ENCODE results near the gene PCNX2.
A peak's percentile ranks its signal among the peaks of the same experiment; 100 is the strongest.

PCNX2 gene

GRCh38 chr1:232952514-232953499 is 342.7 kb downstream of the PCNX2 start:
- ChIA-PET CTCF (interaction anchor here (0.7 to 1.5 kb wide), 5 partner anchors 9 to 16 kb away, joined by 3 to 9 read pairs (median 4); no protein-coding TSS in a partner anchor), POLR2A (interaction anchor here (0.6 kb wide), 1 partner anchor 38 kb away, joined by 3 read pairs; no protein-coding TSS in a partner anchor)
- no peak for DNase-seq (ENCODE audit: low read depth, low spot score)
- peak; percentile 59 for TF ChIP-seq CTCF (IDR thresholded peaks at IDR 0.05; ENCODE audit: insufficient read depth, low read length, missing control alignments)
- H3K4me3 ChIP-seq (ENCODE audit: low read depth, low read length) = no peak overlapping the region

DNA sequence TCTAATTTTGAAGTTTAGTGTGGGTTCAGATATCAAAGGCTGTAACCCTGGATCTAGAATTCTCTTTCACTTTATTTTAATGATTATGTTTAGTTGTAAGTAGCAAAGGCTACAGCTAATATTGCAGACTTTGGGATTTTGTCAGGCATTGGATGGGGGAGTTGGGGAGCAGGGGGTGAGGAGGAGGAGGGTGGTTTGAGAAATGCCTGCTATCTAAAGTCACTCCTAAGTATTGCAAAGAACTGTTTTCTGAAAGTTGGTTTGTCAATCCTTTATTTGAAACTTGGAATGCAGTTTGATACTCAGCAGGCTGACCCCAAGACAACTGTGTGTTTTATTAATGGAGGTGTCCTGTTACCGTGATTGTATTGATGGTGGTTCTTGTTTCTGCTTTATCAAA is 343.9 kb downstream of the PCNX2 start:
- ChIA-PET CTCF (no interaction called here), POLR2A (no interaction called here)
- no peak for TF ChIP-seq CTCF (IDR thresholded peaks at IDR 0.05; ENCODE audit: insufficient read depth, low read length, missing control alignments)
- no peak for DNase-seq (ENCODE audit: low read depth, low spot score)
- H3K4me3 ChIP-seq (ENCODE audit: low read depth, low read length) = peak overlapping the region; percentile 85

DNA sequence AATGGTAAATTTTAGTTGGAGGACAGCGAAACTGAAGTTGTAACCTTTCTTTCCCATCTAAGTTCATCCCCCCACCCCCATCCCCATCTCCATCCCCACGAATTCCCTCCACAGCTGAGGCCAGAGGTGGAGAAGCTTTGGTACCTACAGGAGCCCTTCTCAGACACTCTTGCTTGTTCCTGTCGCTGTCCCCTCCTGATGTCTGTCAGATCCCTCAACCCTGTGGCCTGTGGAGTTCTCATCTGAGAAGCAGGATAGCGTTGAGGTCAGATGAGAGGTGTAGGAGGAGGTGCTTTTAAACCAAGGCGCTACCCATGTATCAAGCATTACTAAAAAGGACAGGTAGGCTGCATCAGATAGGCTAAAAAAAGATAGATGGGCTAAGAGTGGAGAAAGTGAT is 344.3 kb downstream of the PCNX2 start:
- DNase-seq (ENCODE audit: low read depth, low spot score) = no peak
- peak overlapping the region; percentile 85 for H3K4me3 ChIP-seq (ENCODE audit: low read depth, low read length)
- no peak for TF ChIP-seq CTCF (IDR thresholded peaks at IDR 0.05; ENCODE audit: insufficient read depth, low read length, missing control alignments)
- ChIA-PET POLR2A (no interaction called here), CTCF (no interaction called here)

DNA sequence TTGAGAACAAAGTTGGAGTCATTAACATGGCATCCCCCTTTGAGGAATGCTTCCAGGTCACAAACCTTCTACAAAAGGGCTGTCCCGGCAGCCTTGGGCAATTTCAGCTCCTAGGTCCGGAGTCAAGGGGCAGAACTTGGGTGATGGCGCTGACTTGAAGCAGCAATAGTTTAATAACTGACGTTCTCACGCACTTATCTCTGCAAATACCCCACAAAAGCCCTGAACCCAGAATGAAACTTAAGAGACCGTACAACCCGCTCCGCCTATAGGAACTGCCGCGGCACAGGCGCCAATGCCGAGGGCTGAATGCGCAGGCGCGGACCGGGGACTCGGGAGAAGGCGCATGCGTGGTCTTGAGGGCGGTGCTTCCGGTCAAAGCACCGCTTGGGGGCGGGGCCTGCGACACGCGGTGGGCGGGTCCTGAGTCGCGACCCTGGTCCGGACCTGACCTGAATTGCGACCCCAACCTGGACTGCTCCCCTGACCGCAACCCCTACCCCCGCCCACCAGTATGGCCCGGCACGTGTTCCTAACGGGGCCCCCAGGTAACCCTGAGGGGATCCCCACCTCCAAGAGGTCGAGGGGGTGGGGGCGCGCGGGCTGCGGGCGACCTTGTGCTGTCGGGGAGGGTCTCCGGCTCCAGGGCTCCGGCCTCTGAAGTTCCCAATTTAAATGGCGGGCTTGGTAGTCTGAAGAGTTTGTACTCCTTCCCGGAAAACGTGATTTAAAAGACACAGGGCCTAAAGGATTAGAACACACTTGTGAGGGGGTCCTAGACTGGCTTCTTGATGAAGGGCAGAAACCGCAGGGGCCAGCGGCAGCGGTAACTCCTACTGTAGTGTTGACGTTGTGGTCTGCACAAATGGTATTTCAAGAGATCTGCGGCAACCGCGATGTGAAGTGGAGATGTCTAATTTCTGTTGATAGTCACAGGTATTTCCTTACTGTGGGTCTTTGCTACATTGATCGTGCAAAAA is 345.0 kb downstream of the PCNX2 start, which contains the start of gene NTPCR:
TSS of gene NTPCR (plus strand) at position 415 of the 980 bp plus-strand sequence. CDS start at position 515, 100 bp downstream.
- DNase-seq (ENCODE audit: low read depth, low spot score) = peak; percentile 46
- CTCF ChIA-PET = no interaction called here
- TF ChIP-seq CTCF (IDR thresholded peaks at IDR 0.05; ENCODE audit: insufficient read depth, low read length, missing control alignments) = peak; percentile 2
- peak within 1 kb of the TSS; percentile 85 for H3K4me3 ChIP-seq (ENCODE audit: low read depth, low read length)
- POLR2A ChIA-PET = no interaction called here

GRCh38 chr1:232949636-232950196 is 345.8 kb downstream of the PCNX2 start:
- DNase-seq (ENCODE audit: low read depth, low spot score) = no peak
- ChIA-PET CTCF (interaction anchor here (1.3 kb wide), 1 partner anchor 56 kb away, joined by 3 read pairs; no protein-coding TSS in a partner anchor), POLR2A (no interaction called here)

More at GRCh38 chr1:232949636-232950196, 345.8 kb downstream of the PCNX2 start:
- peak overlapping the region; percentile 85 for H3K4me3 ChIP-seq (ENCODE audit: low read depth, low read length)
- TF ChIP-seq CTCF (IDR thresholded peaks at IDR 0.05; ENCODE audit: insufficient read depth, low read length, missing control alignments) = no peak

Data from AG04449 (cell line).